GM21529 (cell line): ENCODE measurements around the gene PPP1R13B.

ENCODE experiments used
- ATAC-seq: cut with Tn5 transposase; IDR thresholded peaks from one replicate; pipeline ENCODE4 v1.9.1; 2021; ENCODE audit not compliant: unreplicated experiment

The PPP1R13B gene

GRCh38 chr14:103715052-103716000 lies 132.0 kb downstream of the PPP1R13B start, which contains the start of the genes XRCC3 and ZFYVE21:
Gene XRCC3, minus strand, starts transcription at chr14:103715451. Its CDS starts 4,364 bp downstream, at chr14:103711087.
Gene ZFYVE21, plus strand, starts transcription at chr14:103715810. Its CDS starts 32 bp downstream, at chr14:103715842.
- peak; percentile 94 for ATAC-seq

- ATAC-seq, result no peak
Measured at GRCh38 chr14:103714063-103714724, 133.2 kb downstream of the PPP1R13B start.

DNA sequence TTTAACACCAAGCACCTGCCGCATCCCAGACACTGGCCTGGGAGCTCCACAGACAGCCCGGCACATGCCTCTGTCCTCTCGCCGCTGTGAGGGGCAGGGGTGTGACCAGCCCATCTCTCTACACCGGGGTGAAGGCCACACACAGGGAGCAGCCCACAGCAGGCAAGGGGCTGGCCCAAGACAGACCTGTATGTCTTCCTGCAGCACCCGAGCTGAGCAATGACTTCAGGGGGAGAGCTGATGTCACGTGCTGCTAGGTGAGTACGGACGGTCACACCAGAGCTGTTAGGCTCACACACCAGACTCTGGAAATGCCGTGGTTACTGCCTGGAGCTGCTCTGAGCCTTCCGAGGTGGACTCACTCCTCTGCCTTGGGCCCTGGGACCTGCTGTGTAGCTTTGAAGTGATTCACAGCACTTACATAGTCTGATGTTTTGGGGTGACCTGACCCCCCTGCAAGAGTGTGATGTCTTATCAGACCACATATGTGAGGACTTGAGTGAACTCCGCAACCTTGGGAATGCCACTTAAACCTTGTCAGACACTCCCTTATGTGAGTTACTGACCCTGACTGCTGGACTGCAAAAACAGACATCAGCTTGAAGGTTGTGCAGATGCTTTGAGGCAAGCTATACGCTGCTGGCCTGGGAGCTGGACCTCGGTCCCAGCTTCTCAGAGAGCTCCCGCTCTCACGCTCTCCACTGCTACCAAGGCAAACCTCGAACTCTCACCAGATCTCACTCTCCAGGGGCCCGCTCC lies 133.9 kb downstream of the PPP1R13B start:
- no peak for ATAC-seq

DNA sequence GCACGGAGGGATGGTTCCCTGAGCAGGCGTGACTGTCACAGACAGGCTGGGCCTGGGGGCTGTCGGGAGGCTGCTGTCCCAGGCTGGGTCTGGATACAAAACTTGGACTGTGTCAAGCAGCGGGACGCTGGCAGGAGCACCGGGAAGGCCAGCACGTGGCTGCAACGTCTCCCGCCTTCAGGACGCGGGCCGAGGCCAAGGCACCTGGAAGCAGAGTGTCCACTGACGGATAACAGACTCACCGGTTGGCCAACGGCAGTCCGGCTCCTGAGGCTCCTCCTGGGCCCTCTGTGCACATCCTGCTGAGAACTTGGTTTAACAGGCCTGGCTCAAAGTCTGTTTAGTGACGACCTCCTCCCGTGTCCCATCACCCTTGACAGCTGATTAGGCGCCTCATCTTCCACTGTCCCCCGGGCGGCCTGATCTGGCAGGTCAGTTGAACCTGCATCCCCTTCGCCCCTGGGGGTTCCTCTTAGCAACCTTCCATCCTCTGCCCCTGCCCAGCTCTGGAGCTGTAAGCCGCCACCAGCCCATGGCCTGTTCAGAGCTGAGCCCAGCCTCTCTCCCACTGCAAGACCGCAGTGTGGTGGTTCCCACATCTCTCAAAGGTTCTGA lies 134.6 kb downstream of the PPP1R13B start:
- ATAC-seq, result no peak

- ATAC-seq, result no peak
Measured at GRCh38 chr14:103711516-103712431, 135.6 kb downstream of the PPP1R13B start.

DNA sequence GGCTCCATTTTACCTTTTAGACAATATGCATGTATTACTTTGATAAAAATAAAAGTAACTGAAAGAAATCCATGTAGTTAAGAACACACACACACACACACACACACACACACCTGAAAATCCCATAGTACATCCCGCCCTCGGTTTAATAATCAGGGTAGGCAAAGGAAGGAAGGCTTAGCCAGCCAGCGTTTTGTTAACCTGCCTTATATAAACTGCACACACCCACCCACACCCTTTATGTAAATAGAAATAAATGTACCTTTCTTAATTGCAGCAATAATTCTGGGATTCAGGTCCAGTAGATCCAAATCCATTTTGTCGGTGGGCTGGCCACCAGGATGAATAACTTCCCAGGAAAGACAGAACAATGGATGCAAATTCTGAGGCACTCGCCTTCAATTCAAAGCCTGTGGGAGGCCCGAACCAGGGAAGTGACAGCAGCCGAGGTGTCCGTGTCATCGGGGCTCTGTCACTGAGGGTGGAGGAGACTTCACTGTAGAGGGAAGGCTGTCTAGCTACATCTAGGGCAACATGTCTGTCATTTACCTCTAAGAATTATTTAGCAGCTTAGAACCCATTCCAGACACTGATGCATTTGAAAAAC lies 136.5 kb downstream of the PPP1R13B start:
- ATAC-seq, result no peak

- no peak for ATAC-seq
Measured at GRCh38 chr14:103709814-103710213, 137.6 kb downstream of the PPP1R13B start.

GRCh38 chr14:103708750-103709187 lies 138.6 kb downstream of the PPP1R13B start:
- ATAC-seq, result no peak

- ATAC-seq, result no peak
Measured at GRCh38 chr14:103707329-103708263, 139.8 kb downstream of the PPP1R13B start.

- ATAC-seq, result no peak
Measured at GRCh38 chr14:103706551-103707328, 140.6 kb downstream of the PPP1R13B start.

- no peak for ATAC-seq
Measured at GRCh38 chr14:103705504-103706284, 141.7 kb downstream of the PPP1R13B start.

DNA sequence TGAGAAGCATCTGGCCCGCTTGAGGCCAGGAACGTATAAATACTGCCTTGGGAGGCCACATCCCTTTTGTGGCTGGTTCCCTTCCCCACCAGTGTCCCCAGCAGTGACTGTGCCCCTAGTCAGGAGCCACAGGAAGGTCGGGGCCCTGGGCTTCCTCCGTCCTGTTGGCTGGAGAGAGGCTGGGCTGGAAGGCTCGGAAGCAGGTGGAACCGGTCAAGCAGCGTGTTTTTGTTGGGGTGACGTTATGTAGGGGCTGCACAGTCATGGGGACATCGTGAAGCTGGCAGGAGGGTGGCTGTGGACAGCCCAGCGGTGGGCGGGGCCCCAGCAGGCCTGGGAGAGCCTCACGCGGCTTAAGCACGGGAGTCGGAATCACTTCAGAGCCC lies 142.3 kb downstream of the PPP1R13B start:
- no peak for ATAC-seq

- no peak for ATAC-seq
Measured at GRCh38 chr14:103704708-103705107, 142.7 kb downstream of the PPP1R13B start.

- no peak for ATAC-seq
Measured at GRCh38 chr14:103703433-103704385, 143.7 kb downstream of the PPP1R13B start.
